Measurements from ENCODE around the gene BMPR1A. TPM values are rescaled to one million over a fixed set of nuclear protein-coding genes. Genes with fewer than 3 reads are reported as not detected.
A peak's percentile ranks its signal among the peaks of the same experiment; 100 is the strongest.
"Not testable (repeated sequence)": the region's sequence is repeated elsewhere in the genome, so short reads cannot be mapped to it uniquely, and the experiment has no call there.

Gene BMPR1A
- polyA plus RNA-seq, 3 donors from 2014 or later, result 0.99 to 3.3 (median 2.2) TPM

- peak overlapping the region in 5 of 6 donors; percentile 12 to 70 (median 46) for H3K27ac Mint-ChIP-seq
- DNase-seq, result no peak
Measured at GRCh38 chr10:86972613-86973380, 216.4 kb downstream of the BMPR1A start.

GRCh38 chr10:86974484-86974883 lies 218.1 kb downstream of the BMPR1A start:
- peaks cover 1 to 10% (median 6%) of the 10 kb centered on the region in 3 donors for H3K27me3 Mint-ChIP-seq (ENCODE audit: low read depth in 3 of 3)
- no peak for DNase-seq
- H3K9me3 Mint-ChIP-seq, result no peaks in the 10 kb centered on the region
- H3K27ac Mint-ChIP-seq, result peak overlapping the region in 1 of 6 donors; percentile 54
- no peak overlapping the region for H3K4me3 Mint-ChIP-seq
- H3K36me3 Mint-ChIP-seq, result no peaks in the 10 kb centered on the region
- peaks cover 15 to 18% of the 10 kb centered on the region in 2 donors for H3K4me1 Mint-ChIP-seq

More at GRCh38 chr10:86972613-86973380, 216.4 kb downstream of the BMPR1A start:
- Mint-ChIP-seq H3K4me1 (peaks cover 17 to 18% of the 10 kb centered on the region in 2 donors), H3K36me3 (no peaks in the 10 kb centered on the region), H3K4me3 (peak overlapping the region; percentile 53 to 83 (median 69)), H3K9me3 (no peaks in the 10 kb centered on the region), H3K27me3 (ENCODE audit: low read depth in 3 of 3) (peaks cover 1 to 10% (median 6%) of the 10 kb centered on the region in 3 donors)

GRCh38 chr10:86976362-86977056 lies 220.1 kb downstream of the BMPR1A start:
- Mint-ChIP-seq H3K27me3 (ENCODE audit: low read depth in 3 of 3) (peaks cover 1 to 7% (median 3%) of the 10 kb centered on the region in 3 donors), H3K27ac (no peak overlapping the region), H3K36me3 (no peaks in the 10 kb centered on the region), H3K4me3 (no peak overlapping the region), H3K9me3 (no peaks in the 10 kb centered on the region), H3K4me1 (peaks cover 10 to 12% of the 10 kb centered on the region in 2 donors)
- DNase-seq, result no peak

- not testable (repeated sequence) for H3K36me3 Mint-ChIP-seq; H3K9me3 Mint-ChIP-seq; DNase-seq; H3K4me1 Mint-ChIP-seq; H3K27me3 Mint-ChIP-seq (ENCODE audit: low read depth in 3 of 3); H3K4me3 Mint-ChIP-seq; H3K27ac Mint-ChIP-seq
Measured at GRCh38 chr10:86978457-86978856, 222.0 kb downstream of the BMPR1A start.

- no peaks in the 10 kb centered on the region for H3K9me3 Mint-ChIP-seq
- H3K4me3 Mint-ChIP-seq, result no peak overlapping the region
- H3K4me1 Mint-ChIP-seq, result no peaks in the 10 kb centered on the region
- no peaks in the 10 kb centered on the region for H3K36me3 Mint-ChIP-seq
- H3K27me3 Mint-ChIP-seq (ENCODE audit: low read depth in 3 of 3), result peaks cover 0 to 2% (median 1%) of the 10 kb centered on the region in 3 donors
- no peak for DNase-seq
- H3K27ac Mint-ChIP-seq, result no peak overlapping the region
Measured at GRCh38 chr10:86979296-86979818, 222.9 kb downstream of the BMPR1A start.

GRCh38 chr10:86979977-86980448 lies 223.6 kb downstream of the BMPR1A start:
- DNase-seq, result no peak
- Mint-ChIP-seq H3K36me3 (no peaks in the 10 kb centered on the region), H3K27ac (no peak overlapping the region), H3K9me3 (no peaks in the 10 kb centered on the region), H3K4me1 (no peaks in the 10 kb centered on the region), H3K27me3 (ENCODE audit: low read depth in 3 of 3) (peaks cover 0 to 2% (median 1%) of the 10 kb centered on the region in 3 donors), H3K4me3 (no peak overlapping the region)

GRCh38 chr10:86981020-86981419 lies 224.6 kb downstream of the BMPR1A start:
- H3K9me3 Mint-ChIP-seq; DNase-seq; H3K4me3 Mint-ChIP-seq; H3K36me3 Mint-ChIP-seq; H3K4me1 Mint-ChIP-seq; H3K27me3 Mint-ChIP-seq (ENCODE audit: low read depth in 3 of 3); H3K27ac Mint-ChIP-seq: not testable (repeated sequence)

GRCh38 chr10:86981716-86982115 lies 225.3 kb downstream of the BMPR1A start:
- Mint-ChIP-seq H3K27ac (no peak overlapping the region), H3K27me3 (ENCODE audit: low read depth in 3 of 3) (peaks cover 0 to 3% (median 2%) of the 10 kb centered on the region in 3 donors), H3K36me3 (no peaks in the 10 kb centered on the region), H3K4me1 (no peaks in the 10 kb centered on the region), H3K9me3 (no peaks in the 10 kb centered on the region), H3K4me3 (no peak overlapping the region)
- no peak for DNase-seq

Other genes with a start within 250 kb of the BMPR1A start
- 10 to 100 TPM; 19.7 to 40.4 (median 21.1) TPM for gene WAPL, start 234.8 kb upstream of the BMPR1A start, polyA plus RNA-seq
- not detected for gene OPN4, start 102.1 kb upstream of the BMPR1A start, polyA plus RNA-seq
- under 1 TPM in 1 of 3 donors, not detected in 2; 0.09 TPM for gene LDB3, start 88.1 kb upstream of the BMPR1A start, polyA plus RNA-seq
- not detected for gene MMRN2, start 201.0 kb downstream of the BMPR1A start, polyA plus RNA-seq
- gene SNCG, start 202.0 kb downstream of the BMPR1A start, polyA plus RNA-seq, result not detected
- not detected for gene ADIRF, start 211.9 kb downstream of the BMPR1A start, polyA plus RNA-seq

Measured in immature natural killer cell (primary cell).